Cardiac muscle cell (in vitro differentiated cells and primary cell): ENCODE measurements around the gene EEF1AKMT3. TPM values are rescaled to one million over a fixed set of nuclear protein-coding genes. Genes with fewer than 3 reads are reported as not detected.

ENCODE experiments used
- DNase-seq, 2 donors: peaks; one replicate each; pipeline versions ENCODE4 v3.0.0 to v3.0.0-alpha.2; 2010 to 2017; ENCODE audit warnings: low read depth in 1 of 2, low spot score in 1 of 2
- H3K27ac ChIP-seq: fragments of 200-600 bp; sonication (generic); 2 replicates; pipeline ENCODE4 v1.5.1; 2016
- H3K27me3 ChIP-seq: fragments of 200-600 bp; sonication (generic); 2 replicates; pipeline ENCODE4 v1.6.0; 2016; ENCODE audit warnings: control low read depth
- H3K36me3 ChIP-seq: fragments of 200-600 bp; sonication (generic); 2 replicates; pipeline ENCODE4 v1.5.1; 2016; ENCODE audit warnings: control low read depth
- H3K4me1 ChIP-seq: fragments of 200-600 bp; sonication (generic); 2 replicates; pipeline ENCODE4 v1.8.1; 2017; ENCODE audit warnings: low read depth, mild to moderate bottlenecking, mixed run types
- H3K4me3 ChIP-seq: fragments of 200-600 bp; sonication (generic); 2 replicates; pipeline ENCODE4 v1.5.1; 2016; ENCODE audit warnings: mild to moderate bottlenecking
- H3K9me3 ChIP-seq: fragments of 200-600 bp; sonication (generic); 2 replicates; pipeline ENCODE4 v1.5.1; 2017; ENCODE audit warnings: low read depth, mild to moderate bottlenecking, control low read depth
- polyA plus RNA-seq: library from polyadenylated mRNA; unstranded; fragments of >200 nt; fragmentation: Nextera tagmentation; extraction: Ambion mirVana; gene quantifications from 2 replicates; pipeline ENCODE4 v1.2.1, GENCODE V29; 2016
- total RNA-seq: library from RNA; depleted of rRNA; stranded (reverse); fragments of >200 nt; gene quantifications from 2 replicates; pipeline ENCODE4 v1.2.3, GENCODE V29; 2016
- TF ChIP-seq, protein P1 (sequence below): IDR thresholded peaks from 2 replicates; pipeline ENCODE4 v1.5.1; 2012; ENCODE audit warnings: low read depth, mild to moderate bottlenecking, low read length

EEF1AKMT3 gene
- total and polyA plus RNA-seq, 2 experiments from 2014 or later: 3.9 to 4.8 TPM

- no peak for DNase-seq
- H3K27me3 ChIP-seq: no peaks in the 10 kb centered on the region
- H3K4me1 ChIP-seq: no peaks in the 10 kb centered on the region
- TF ChIP-seq, protein P1, sequence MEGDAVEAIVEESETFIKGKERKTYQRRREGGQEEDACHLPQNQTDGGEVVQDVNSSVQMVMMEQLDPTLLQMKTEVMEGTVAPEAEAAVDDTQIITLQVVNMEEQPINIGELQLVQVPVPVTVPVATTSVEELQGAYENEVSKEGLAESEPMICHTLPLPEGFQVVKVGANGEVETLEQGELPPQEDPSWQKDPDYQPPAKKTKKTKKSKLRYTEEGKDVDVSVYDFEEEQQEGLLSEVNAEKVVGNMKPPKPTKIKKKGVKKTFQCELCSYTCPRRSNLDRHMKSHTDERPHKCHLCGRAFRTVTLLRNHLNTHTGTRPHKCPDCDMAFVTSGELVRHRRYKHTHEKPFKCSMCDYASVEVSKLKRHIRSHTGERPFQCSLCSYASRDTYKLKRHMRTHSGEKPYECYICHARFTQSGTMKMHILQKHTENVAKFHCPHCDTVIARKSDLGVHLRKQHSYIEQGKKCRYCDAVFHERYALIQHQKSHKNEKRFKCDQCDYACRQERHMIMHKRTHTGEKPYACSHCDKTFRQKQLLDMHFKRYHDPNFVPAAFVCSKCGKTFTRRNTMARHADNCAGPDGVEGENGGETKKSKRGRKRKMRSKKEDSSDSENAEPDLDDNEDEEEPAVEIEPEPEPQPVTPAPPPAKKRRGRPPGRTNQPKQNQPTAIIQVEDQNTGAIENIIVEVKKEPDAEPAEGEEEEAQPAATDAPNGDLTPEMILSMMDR: no peak
- no peaks in the 10 kb centered on the region for H3K9me3 ChIP-seq
- H3K36me3 ChIP-seq: peaks cover 52% of the 10 kb centered on the region
- H3K4me3 ChIP-seq: no peak overlapping the region
- H3K27ac ChIP-seq: no peak overlapping the region
These were observed 49.2 kb downstream of the EEF1AKMT3 start for GRCh38 chr12:57821474-57822214.

- Histone ChIP-seq H3K4me1 (no peaks in the 10 kb centered on the region), H3K27me3 (no peaks in the 10 kb centered on the region), H3K9me3 (no peaks in the 10 kb centered on the region), H3K36me3 (peaks cover 61% of the 10 kb centered on the region), H3K27ac (no peak overlapping the region), H3K4me3 (no peak overlapping the region)
- no peak for DNase-seq
- TF ChIP-seq, protein P1: no peak
These were observed 50.1 kb downstream of the EEF1AKMT3 start for GRCh38 chr12:57822392-57823130.

- H3K4me3 ChIP-seq: no peak overlapping the region
- H3K27me3 ChIP-seq: no peaks in the 10 kb centered on the region
- H3K27ac ChIP-seq: no peak overlapping the region
- no peaks in the 10 kb centered on the region for H3K4me1 ChIP-seq
- DNase-seq: no peak
- TF ChIP-seq, protein P1: no peak
- H3K9me3 ChIP-seq: no peaks in the 10 kb centered on the region
- H3K36me3 ChIP-seq: peaks cover 67% of the 10 kb centered on the region
These were observed 50.9 kb downstream of the EEF1AKMT3 start for GRCh38 chr12:57823131-57823907.

DNA sequence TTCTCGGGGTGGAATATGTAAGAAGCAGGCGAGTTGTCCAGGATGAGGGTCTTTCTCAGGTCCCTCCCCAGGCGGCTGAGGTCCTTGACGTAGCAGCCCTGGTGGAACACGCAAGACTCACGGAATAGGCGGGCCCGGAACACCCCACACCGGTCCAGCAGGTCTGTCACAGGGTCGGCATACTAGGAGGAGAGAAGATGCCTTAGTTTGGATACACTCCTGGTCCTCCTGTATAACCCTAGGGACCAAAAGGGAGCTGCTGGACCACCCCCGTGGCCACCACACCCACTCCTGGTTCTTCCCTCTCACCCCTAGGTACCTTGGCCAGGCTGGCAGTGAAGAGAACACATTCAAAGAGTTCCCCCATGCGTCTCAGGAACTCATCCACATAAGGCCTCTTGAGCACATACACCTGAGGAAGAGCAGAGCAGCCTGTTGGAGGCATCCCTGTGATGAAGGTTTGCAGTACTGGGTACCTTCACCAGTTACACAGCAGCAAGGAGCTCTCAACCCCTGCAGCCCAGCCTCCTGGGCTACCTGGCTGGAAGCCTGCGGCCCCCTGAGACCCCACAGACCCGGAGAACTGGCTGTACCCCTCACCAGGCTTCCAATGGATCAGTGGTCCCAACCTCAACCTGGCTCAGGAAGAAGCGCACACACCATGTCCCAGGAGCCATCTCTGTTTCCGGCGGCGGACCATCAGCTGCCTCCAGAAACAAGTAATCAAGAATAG, 51.7 kb downstream of the EEF1AKMT3 start:
- H3K27ac ChIP-seq: peak overlapping the region; percentile 9
- peaks cover 71% of the 10 kb centered on the region for H3K36me3 ChIP-seq
- TF ChIP-seq, protein P1: no peak

GRCh38 chr12:57825451-57825850, 53.0 kb downstream of the EEF1AKMT3 start:
- H3K27me3 ChIP-seq: no peaks in the 10 kb centered on the region
- no peak overlapping the region for H3K4me3 ChIP-seq
- H3K9me3 ChIP-seq: no peaks in the 10 kb centered on the region
- TF ChIP-seq, protein P1: no peak
- no peak for DNase-seq
- no peaks in the 10 kb centered on the region for H3K4me1 ChIP-seq
- H3K36me3 ChIP-seq: peaks cover 69% of the 10 kb centered on the region
- no peak overlapping the region for H3K27ac ChIP-seq

More for the DNA sequence above, 51.7 kb downstream of the EEF1AKMT3 start:
- Histone ChIP-seq H3K9me3 (no peaks in the 10 kb centered on the region), H3K27me3 (no peaks in the 10 kb centered on the region), H3K4me1 (no peaks in the 10 kb centered on the region), H3K4me3 (no peak overlapping the region)
- DNase-seq: no peak
